ENCODE measurements around the gene TOM1L2.
A peak's percentile ranks its signal among the peaks of the same experiment; 100 is the strongest.

Gene TOM1L2

DNA sequence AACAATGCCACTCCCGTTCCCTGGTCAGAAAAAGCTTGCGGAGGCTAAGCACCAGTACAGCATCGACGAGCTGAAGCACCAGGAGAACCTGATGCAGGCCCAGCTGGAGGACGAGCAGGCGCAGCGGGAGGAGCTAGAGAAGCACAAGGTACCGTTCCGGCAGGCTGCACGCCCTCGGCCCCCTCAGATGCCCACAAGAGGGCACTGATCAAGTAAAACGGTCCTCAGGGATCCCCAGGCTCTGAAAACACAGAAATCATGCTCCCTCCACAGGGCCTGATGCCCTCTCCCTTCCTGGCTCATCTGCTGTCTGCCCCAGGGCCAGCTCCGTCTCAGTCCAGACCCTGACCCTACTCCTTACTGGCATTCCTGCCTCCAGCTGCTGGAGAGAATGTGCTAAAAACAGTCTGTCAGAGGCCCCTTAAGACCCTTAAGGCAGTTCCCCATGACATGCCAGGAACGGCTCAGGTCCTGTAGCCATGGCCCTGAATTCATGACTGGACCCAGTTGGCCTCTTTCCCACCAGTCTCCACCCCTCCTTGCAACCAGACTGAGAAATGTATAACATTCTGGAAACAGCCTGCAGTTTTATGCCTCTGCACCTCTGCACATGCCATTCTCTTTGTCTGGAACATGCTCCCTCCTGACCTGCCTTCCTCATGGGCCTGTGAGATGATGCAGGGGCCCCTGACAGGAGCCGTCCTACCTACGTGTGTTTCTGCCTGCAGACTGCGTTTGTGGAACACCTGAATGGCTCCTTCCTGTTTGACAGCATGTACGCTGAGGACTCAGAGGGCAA is 22.3 kb upstream of the TOM1L2 start:
- DNase-seq = peak; percentile 30

DNA sequence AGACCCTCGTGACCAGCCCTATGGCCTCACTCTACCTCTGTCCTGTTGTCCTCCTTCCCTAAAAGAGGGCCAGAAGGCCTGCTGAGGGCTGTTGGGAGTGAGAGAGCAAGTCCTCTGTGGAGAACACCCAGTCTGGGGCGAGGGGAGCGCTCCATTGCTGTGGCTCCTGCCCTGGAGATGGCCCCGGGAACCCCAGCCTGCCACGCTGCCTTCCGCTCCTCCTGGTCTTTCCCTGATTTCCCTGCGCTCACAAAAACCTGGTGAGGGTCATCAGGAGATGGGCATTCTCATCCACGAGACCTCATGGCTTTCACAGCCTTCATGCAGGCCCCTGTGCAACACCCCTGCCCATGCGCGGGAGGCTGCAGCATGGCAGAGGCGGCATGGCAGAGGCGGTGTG is 21.7 kb upstream of the TOM1L2 start:
- no peak for DNase-seq

GRCh38 chr17:17993366-17993765 is 21.2 kb upstream of the TOM1L2 start:
- no peak for DNase-seq

- DNase-seq = no peak
Measured at GRCh38 chr17:17990282-17990681, 18.1 kb upstream of the TOM1L2 start.

DNA sequence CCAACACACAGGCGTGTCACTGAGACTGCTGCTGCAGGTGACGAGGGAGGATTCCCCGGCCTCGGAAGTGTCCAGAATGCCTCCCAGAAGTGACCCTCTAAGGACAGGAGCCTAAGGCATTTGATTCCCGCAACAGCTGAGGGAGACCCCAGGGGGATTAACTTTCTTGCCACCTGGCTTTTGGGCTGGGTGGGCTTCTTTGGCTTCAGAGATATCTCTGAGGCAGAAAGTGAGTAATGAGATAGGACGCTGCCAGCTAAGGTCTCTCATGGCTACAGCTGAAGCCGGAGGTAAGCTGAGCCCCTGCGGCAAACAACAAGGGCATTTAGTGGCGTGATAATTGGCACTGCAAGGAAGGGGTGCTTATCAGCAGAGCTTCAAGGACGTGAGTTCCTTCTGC is 17.4 kb upstream of the TOM1L2 start:
- no peak for DNase-seq

DNA sequence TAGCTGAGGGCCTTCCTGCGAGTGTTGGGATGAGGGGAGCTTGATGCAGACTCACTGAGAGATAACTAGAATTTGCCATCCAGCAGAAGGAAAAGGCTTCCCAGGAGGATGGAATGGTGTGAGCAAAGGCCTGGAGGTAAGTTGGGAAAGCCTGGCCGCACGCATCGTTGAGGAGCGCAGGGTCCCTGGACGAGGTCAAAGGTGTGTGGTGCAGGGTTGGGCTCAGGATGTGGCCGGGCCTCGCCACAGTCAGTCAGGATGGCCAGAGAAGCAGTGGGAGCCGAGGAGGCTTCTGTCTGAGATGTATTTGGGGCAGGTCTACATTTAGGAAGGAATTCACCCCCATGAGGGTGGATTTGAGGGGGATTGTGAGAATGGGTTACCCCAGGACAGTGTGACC is 16.9 kb upstream of the TOM1L2 start:
- DNase-seq = no peak

- DNase-seq = no peak
Measured at GRCh38 chr17:17988427-17988945, 16.3 kb upstream of the TOM1L2 start.

DNA sequence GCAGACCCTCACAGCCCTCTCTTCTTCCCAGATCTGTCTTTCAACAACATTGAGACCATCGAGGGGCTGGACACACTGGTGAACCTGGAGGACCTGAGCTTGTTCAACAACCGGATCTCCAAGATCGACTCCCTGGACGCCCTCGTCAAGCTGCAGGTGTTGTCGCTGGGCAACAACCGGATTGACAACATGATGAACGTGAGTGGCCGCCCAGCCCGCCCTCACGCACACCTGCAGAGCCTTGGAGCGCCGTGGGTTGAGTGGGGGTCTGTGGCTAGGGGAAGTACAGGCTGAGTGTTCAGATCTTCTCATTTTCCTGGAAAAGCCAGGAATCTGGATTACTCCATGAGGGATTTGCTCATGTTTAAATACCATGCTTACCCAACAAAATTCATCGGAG is 15.7 kb upstream of the TOM1L2 start:
- no peak for DNase-seq

DNA sequence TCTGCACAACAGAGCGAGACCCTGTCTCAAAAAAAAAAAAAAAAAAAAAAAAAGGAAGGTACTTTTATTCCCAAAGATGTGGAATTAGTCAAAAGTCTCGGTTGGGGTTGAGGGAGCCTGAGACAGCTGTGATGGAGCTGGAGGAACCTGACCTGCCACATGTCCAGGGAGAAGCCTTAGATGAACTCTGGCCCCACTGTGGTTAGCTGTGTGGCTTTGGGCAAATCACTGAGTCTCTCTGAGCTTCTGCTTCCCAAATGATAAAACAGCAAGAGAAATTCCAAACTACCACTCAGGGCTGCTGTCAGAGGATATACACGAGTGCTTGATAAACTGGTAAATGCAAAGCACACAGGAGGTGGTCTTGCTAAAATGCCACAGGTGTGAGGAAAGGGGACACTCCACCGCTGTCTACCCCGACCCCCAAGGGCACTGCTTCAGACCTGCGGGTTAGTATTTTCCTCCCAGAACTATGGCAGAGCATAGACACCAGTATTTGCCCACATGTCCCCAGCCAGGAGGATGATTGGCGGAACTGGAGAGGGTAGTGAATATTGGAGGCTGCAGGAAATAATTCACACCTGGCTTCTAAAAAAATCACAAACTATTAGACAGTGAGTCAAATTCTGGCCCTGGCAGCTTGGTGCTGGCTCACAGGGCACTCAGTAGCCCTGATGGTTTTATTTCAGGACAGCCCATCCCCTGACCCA is 15.1 kb upstream of the TOM1L2 start:
- no peak for DNase-seq

DNA sequence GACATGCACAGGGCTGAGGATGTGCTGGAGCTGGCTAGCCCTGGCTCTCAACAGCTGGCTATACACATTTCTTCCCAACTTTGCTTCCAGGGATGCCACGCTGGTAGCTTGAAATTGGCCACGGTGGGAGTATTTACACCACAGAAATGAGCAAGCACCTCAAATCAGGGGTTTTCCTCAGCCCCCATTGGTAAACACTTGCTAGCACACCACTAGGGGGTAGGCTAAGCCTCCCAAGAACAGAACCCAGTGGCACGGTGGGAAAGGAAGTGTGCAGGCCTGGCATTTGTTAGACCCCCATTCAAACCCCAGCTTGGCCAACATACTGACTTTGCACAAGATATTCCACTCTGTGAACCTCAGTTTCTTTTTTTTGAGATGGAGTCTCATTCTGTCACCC is 13.4 kb upstream of the TOM1L2 start:
- DNase-seq = no peak

DNA sequence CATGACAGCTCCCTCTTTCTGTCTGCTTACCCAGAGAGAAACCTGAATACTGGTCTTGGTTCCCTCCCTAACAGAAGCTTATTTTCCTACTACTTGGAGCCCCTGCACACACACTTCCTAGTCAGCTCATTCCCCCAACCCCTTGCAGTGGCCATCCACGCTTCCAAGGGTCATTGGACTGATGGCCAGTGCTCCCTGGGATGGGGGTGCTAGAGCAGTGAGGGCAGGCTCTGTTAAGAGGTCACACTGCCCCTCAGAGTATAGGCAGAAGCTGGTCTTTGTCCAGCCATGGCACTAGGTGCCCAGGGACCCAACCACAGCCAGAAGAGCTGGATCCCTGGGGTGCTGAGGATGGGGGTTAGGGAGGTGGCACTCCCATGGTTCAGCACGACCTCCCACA is 13.0 kb upstream of the TOM1L2 start:
- no peak for DNase-seq

GRCh38 chr17:17983776-17984175 is 11.6 kb upstream of the TOM1L2 start:
- DNase-seq = no peak

DNA sequence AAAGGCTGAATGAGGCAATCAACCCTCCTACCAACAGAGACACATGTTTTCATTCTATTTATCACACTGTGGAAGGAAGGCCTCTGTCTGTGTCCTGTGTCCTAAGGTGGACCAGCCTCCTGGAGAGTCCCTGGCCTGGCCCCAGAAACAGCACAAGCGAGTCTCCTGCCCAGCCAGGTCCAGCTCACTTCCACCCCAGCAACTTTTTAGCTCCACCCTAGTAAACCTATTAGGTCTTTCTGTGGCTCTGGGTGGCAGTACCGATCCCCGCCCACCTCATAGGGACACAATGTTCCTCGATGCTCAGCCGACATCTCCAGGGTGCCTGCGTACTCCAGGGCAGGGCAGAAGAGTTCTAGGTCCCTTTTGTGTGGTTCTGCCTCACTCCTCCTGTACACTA is 11.2 kb upstream of the TOM1L2 start:
- DNase-seq = no peak

DNA sequence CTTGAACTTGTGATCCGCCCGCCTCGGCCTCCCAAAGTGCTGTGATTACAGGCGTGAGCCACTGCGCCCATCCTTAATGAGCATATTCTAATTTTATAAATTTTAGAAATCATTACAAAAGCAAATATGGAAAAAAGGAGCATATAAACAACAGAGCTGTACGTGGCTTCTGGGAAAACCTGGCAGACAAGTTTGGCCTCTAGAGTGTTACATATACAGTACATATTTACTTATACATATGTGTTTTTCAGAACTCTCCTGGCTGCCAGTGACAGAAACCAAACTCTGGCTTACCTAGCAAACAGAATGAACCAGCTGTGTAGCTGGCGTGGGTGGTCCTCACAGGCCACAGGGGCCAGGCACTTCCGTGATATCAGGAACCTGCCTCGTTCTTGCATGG is 10.6 kb upstream of the TOM1L2 start:
- no peak for DNase-seq

DNA sequence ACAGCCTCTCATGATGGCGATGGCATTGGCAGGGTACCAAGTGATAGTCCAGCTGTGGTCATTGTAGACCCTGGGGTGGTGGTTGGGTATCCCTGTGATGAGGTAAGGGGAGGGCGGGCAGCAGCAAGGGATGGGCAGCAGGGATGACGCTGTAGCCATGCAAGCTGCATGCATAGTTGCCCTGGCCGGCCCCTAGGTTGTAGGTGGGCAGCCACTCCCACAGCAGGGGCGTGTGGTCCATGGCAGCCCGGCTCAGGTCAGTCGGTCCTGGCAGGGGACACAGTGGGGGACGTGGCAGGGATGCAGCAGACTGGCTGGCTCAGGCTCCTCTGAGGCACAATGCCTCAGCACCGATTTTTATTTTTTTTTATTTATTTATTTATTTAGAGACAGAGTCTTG is 9.1 kb upstream of the TOM1L2 start:
- DNase-seq = no peak

DNA sequence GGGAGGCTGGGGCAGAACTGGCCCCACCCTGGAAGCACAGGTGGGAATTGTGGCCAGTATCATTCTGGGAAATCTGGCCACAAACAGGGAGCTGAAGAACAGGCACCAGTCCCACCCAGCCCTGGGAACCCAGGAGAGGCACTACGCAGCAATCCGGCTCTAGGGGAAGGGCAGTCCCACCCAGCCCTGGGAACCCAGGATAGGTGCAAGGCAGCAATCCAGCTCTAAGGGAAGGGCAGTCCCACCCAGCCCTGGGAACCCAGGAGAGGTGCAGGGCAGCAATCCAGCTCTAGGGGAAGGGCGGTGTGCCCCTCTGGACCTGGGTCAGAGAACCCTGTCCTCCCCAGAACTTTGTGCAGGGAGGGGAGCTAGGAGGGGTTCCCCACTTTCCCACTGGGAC is 7.6 kb upstream of the TOM1L2 start:
- DNase-seq = no peak

- no peak for DNase-seq
Measured at GRCh38 chr17:17978481-17979424, 6.6 kb upstream of the TOM1L2 start.

DNA sequence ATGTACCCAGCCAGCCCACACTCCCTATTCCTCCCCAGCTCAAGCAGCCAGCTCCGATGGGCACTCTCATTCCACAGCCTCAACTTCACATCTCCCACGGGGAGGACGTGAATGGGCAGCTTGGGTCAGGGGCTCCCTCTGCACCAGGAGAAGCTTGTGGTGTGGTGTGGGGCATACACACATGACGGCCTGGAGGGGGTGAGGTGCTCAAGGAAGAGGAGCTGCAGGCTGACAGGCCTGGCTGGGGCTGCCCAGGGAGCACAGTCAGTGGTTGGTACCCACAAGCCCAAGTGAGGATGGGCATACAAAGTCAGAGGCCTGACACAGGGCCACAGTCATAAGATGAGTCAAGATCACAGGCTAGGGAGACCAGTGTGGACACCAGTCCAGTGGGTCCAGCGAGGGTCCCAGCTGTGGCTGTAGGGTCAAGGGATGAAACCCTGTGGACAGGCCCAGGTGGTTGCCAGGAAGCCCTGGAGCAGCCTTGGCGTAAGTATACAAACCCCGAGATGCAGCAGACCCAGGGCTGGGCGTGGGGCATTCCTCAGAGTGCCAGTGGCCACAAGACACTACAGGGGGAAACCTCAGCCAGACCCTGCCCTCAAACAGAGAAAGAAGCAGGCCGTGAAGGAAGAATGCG is 4.9 kb upstream of the TOM1L2 start:
- DNase-seq = no peak

GRCh38 chr17:17975436-17975835 is 3.2 kb upstream of the TOM1L2 start:
- DNase-seq = no peak

DNA sequence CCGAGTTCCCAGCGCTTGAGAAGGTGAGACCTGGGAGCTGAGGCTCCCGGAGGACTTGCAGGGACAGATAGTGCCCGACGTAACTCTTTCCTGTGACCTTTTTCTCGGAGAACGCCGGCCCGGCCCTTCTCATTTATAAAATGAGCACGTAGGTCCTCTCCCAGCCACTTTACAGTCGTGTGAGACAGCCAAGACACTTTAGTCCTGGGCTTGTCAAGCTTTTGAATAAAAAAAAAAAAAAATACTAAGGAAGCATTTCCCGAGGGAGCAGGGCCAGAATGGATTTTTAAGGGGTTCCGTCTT is 703 bp upstream of the TOM1L2 start:
- no peak for DNase-seq

DNA sequence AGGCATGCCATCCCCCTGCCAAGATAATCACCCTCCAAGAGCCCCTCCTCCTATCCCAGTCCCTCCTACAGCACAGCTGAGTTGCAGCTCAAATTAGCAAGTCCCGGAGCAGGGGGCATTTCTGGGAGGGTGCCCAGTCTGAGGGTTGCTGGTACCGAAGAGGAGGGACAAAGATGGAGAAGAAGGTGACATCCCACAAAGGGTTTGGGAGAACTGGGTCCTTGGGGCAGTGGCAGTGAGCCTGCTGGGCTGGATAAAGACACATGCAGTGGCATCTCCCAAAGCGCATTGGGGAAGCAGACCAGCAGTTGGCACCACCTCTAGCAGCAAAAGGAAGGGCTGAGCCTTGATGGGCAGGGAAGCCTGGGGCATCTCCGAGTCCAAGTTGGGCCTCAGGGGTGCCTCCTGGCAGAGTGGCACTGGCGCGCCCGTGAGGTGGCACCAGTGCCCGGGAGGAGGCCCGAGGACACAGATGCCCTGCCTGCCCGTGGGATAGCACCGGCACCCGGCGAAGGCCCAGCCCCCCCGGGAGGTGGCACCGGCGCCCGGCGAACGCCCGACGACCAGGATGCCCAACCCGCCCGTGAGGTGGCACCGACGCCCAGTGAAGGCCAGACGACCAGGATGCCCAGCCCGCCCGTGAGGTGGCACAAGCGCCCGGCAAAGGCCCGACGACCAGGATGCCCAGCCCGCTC is 622 bp downstream of the TOM1L2 start:
- DNase-seq = peak; percentile 20
